Erythroblast (primary cell): Measurements from ENCODE around the gene TXNL4A.

Experiments
- GATA1 ChIP-seq: IDR thresholded peaks from 2 replicates; pipeline ENCODE4 v1.6.1; 2011; ENCODE audit warnings: low read depth, mild to moderate bottlenecking, control low read depth, low read length, moderate library complexity
- POLR2A ChIP-seq: IDR thresholded peaks from 2 replicates; pipeline ENCODE4 v1.6.1; 2011; ENCODE audit warnings: mild to moderate bottlenecking, low read length

GRCh38 chr18:79960921-79961526, 27.3 kb downstream of the TXNL4A start:
- TF ChIP-seq POLR2A (no peak), GATA1 (no peak)
